GM18519 (cell line): ENCODE measurements around the gene KRAS.
"Not testable (repeated sequence)": the region's sequence is repeated elsewhere in the genome, so short reads cannot be mapped to it uniquely, and the experiment has no call there.

Experiments
- ATAC-seq: cut with Tn5 transposase; IDR thresholded peaks from one replicate; pipeline ENCODE4 v1.9.1; 2021; ENCODE audit warnings: mild to moderate bottlenecking, moderate library complexity; ENCODE audit not compliant: unreplicated experiment, low FRiP score

The KRAS gene

GRCh38 chr12:25250744-25251730, at the start of gene KRAS:
TSS of gene KRAS (minus strand) at chr12:25250929.
- peak; percentile 56 for ATAC-seq

- ATAC-seq: no peak
Measured at GRCh38 chr12:25296381-25296780, 45.7 kb upstream of the KRAS start.

GRCh38 chr12:25295361-25295760, 44.6 kb upstream of the KRAS start:
- no peak for ATAC-seq

GRCh38 chr12:25293653-25294052, 42.9 kb upstream of the KRAS start:
- ATAC-seq: no peak

GRCh38 chr12:25292810-25293221, 42.1 kb upstream of the KRAS start:
- ATAC-seq: not testable (repeated sequence)

GRCh38 chr12:25287610-25288009, 36.9 kb upstream of the KRAS start:
- ATAC-seq: no peak

GRCh38 chr12:25286837-25287236, 36.1 kb upstream of the KRAS start:
- no peak for ATAC-seq

- ATAC-seq: no peak
Measured at GRCh38 chr12:25284024-25284423, 33.3 kb upstream of the KRAS start.

GRCh38 chr12:25283006-25283405, 32.3 kb upstream of the KRAS start:
- ATAC-seq: no peak

GRCh38 chr12:25280082-25280481, 29.4 kb upstream of the KRAS start:
- ATAC-seq: no peak

- no peak for ATAC-seq
Measured at GRCh38 chr12:25278269-25278668, 27.5 kb upstream of the KRAS start.

GRCh38 chr12:25276199-25276937, 25.6 kb upstream of the KRAS start:
- no peak for ATAC-seq

- ATAC-seq: no peak
Measured at GRCh38 chr12:25271486-25272098, 20.9 kb upstream of the KRAS start.

- ATAC-seq: no peak
Measured at GRCh38 chr12:25269701-25270100, 19.0 kb upstream of the KRAS start.

- no peak for ATAC-seq
Measured at GRCh38 chr12:25266497-25266896, 15.8 kb upstream of the KRAS start.

GRCh38 chr12:25264862-25265261, 14.1 kb upstream of the KRAS start:
- no peak for ATAC-seq

- ATAC-seq: no peak
Measured at GRCh38 chr12:25264114-25264513, 13.4 kb upstream of the KRAS start.

GRCh38 chr12:25263594-25263993, 12.9 kb upstream of the KRAS start:
- no peak for ATAC-seq

GRCh38 chr12:25262389-25263074, 11.8 kb upstream of the KRAS start:
- ATAC-seq: no peak

- no peak for ATAC-seq
Measured at GRCh38 chr12:25257590-25258324, 7.0 kb upstream of the KRAS start.
